ENCODE data around the gene PXT1. TPM values are rescaled to one million over a fixed set of nuclear protein-coding genes. Genes with fewer than 3 reads are reported as not detected.

The PXT1 gene, protein sequence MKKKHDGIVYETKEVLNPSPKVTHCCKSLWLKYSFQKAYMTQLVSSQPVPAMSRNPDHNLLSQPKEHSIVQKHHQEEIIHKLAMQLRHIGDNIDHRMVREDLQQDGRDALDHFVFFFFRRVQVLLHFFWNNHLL
- not detected for total RNA-seq
- long read RNA-seq, donor 1: 0 reads
- long read RNA-seq, donor 2: 0 reads

GRCh38 chr6:36442671-36443470 is at the start of gene PXT1, which contains the start of gene KCTD20:
Gene PXT1 (minus strand): TSS chr6:36442854. CDS start chr6:36426082, 16,772 bp downstream.
Gene KCTD20 (plus strand): TSS chr6:36443000. CDS start chr6:36470098, 27,098 bp downstream.
- H3K36me3 ChIP-seq (ENCODE audit: low read depth): no peaks in the 10 kb centered on the region
- intact Hi-C loops (cut with DNase I, micrococcal nuclease): no loop called here
- H3K4me3 ChIP-seq: peak within 1 kb of the TSS; percentile 92
- peaks cover 27% of the 10 kb centered on the region for H3K4me1 ChIP-seq (ENCODE audit: low read depth)
- DNase-seq (peak; percentile 89 to 95 (median 92)), ATAC-seq (peak; percentile 90)
- no peaks in the 10 kb centered on the region for H3K9me3 ChIP-seq
- TF ChIP-seq CTCF (IDR thresholded peaks at IDR 0.05): no peak

DNA sequence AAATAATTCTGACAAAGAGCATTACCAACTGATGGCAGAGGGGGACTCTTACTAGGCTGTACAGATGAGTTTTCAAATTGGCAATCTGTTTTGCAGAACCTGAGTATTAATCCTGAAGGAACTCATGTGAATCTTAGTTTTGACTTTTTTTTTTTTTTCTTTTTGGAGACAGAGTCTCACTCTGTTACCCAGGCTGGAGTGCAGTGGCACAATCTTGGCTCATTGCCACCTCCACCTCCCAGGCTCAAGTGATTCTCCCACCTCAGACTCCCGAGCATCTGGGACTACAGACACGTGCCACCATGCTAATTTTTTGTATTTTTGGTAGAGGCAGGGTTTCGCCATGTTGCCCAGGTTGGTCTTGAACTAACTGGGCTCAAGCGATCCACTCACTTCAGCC is 49.4 kb upstream of the PXT1 start:
- H3K4me1 ChIP-seq (ENCODE audit: low read depth): no peaks in the 10 kb centered on the region
- DNase-seq (no peak), ATAC-seq (no peak)
- intact Hi-C loops (cut with DNase I, micrococcal nuclease): no loop called here
- H3K4me3 ChIP-seq: no peak overlapping the region
- H3K9me3 ChIP-seq: no peaks in the 10 kb centered on the region
- no peak for TF ChIP-seq CTCF (IDR thresholded peaks at IDR 0.05)
- H3K36me3 ChIP-seq (ENCODE audit: low read depth): peaks cover 6% of the 10 kb centered on the region

GRCh38 chr6:36491378-36491965 is 48.8 kb upstream of the PXT1 start:
- ATAC-seq (no peak), DNase-seq (no peak)
- Histone ChIP-seq H3K4me3 (no peak overlapping the region), H3K36me3 (ENCODE audit: low read depth) (no peaks in the 10 kb centered on the region), H3K9me3 (no peaks in the 10 kb centered on the region), H3K4me1 (ENCODE audit: low read depth) (no peaks in the 10 kb centered on the region)
- TF ChIP-seq CTCF (IDR thresholded peaks at IDR 0.05): no peak
- intact Hi-C loops (cut with DNase I, micrococcal nuclease): no loop called here

GRCh38 chr6:36489426-36489825 is 46.8 kb upstream of the PXT1 start:
- no peaks in the 10 kb centered on the region for H3K4me1 ChIP-seq (ENCODE audit: low read depth)
- H3K9me3 ChIP-seq: no peaks in the 10 kb centered on the region
- H3K4me3 ChIP-seq: no peak overlapping the region
- ATAC-seq (no peak), DNase-seq (no peak)
- no peak for TF ChIP-seq CTCF (IDR thresholded peaks at IDR 0.05)
- H3K36me3 ChIP-seq (ENCODE audit: low read depth): no peaks in the 10 kb centered on the region
- intact Hi-C loops (cut with DNase I, micrococcal nuclease): no loop called here

DNA sequence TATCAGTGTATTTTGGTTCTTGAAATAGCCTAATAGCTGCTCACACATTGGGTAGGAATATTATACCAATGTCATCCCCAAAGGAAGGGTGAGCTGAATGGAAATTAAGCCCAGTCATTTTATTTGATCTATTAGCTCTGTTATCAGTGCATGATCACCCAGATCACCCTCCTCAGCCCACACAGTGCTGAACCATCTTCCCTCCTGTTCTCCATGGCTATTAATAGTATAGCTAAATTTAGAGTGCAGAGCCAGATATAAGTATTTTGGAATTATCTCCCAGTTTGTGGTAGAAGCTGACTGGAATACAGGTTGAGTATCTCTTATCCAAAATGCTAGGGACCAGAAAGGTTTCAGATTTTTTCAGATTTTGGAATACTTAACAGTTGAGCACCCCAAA is 45.6 kb upstream of the PXT1 start:
- DNase-seq (no peak), ATAC-seq (no peak)
- H3K4me1 ChIP-seq (ENCODE audit: low read depth): no peaks in the 10 kb centered on the region
- H3K9me3 ChIP-seq: no peaks in the 10 kb centered on the region
- intact Hi-C loops (cut with DNase I, micrococcal nuclease): no loop called here
- H3K36me3 ChIP-seq (ENCODE audit: low read depth): no peaks in the 10 kb centered on the region
- TF ChIP-seq CTCF (IDR thresholded peaks at IDR 0.05): no peak
- no peak overlapping the region for H3K4me3 ChIP-seq
